Measurements from ENCODE around the gene APC2. TPM values are rescaled to one million over a fixed set of nuclear protein-coding genes. Genes with fewer than 3 reads are reported as not detected.

Gene APC2
- total RNA-seq, 2 experiments from 2014 or later: 0.02 to 0.10 TPM

GRCh38 chr19:1447944-1448343, 2.0 kb upstream of the APC2 start:
- POLR2A ChIA-PET: no interaction called here
- Mint-ChIP-seq H3K27ac (peak overlapping the region; percentile 10), H3K27me3 (peaks cover 44% of the 10 kb centered on the region), H3K4me3 (no peak overlapping the region), H3K4me1 (peaks cover 25% of the 10 kb centered on the region), H3K9me3 (no peaks in the 10 kb centered on the region), H3K36me3 (ENCODE audit: low read depth) (peaks cover 1% of the 10 kb centered on the region)
- CTCF ChIA-PET: interaction anchor here (0.7 kb wide), 1 partner anchor 243 kb away, joined by 5 read pairs; no protein-coding TSS in a partner anchor
- DNase-seq: no peak

- CTCF ChIA-PET: interaction anchor here (1.1 kb wide), 2 partner anchors 15 to 184 kb away, joined by 3 read pairs; no protein-coding TSS in a partner anchor
- Mint-ChIP-seq H3K27ac (no peak overlapping the region), H3K27me3 (peaks cover 58% of the 10 kb centered on the region), H3K4me3 (no peak overlapping the region), H3K4me1 (peaks cover 21% of the 10 kb centered on the region), H3K9me3 (no peaks in the 10 kb centered on the region), H3K36me3 (ENCODE audit: low read depth) (peaks cover 5% of the 10 kb centered on the region)
- POLR2A ChIA-PET: no interaction called here
- no peak for DNase-seq
Observed at GRCh38 chr19:1450735-1451731, 1.1 kb downstream of the APC2 start.

- Mint-ChIP-seq H3K27me3 (peaks cover 57% of the 10 kb centered on the region), H3K27ac (no peak overlapping the region), H3K4me3 (no peak overlapping the region), H3K36me3 (ENCODE audit: low read depth) (peaks cover 5% of the 10 kb centered on the region), H3K4me1 (peaks cover 19% of the 10 kb centered on the region), H3K9me3 (no peaks in the 10 kb centered on the region)
- POLR2A ChIA-PET: no interaction called here
- DNase-seq: no peak
- CTCF ChIA-PET: interaction anchor here (0.6 to 1.0 kb wide), 4 partner anchors 9 to 443 kb away, joined by 3 read pairs; no protein-coding TSS in a partner anchor
Observed at GRCh38 chr19:1451916-1452801, 2.2 kb downstream of the APC2 start.

GRCh38 chr19:1452802-1453524, 3.0 kb downstream of the APC2 start:
- POLR2A ChIA-PET: no interaction called here
- Mint-ChIP-seq H3K9me3 (no peaks in the 10 kb centered on the region), H3K27ac (no peak overlapping the region), H3K4me1 (peaks cover 17% of the 10 kb centered on the region), H3K36me3 (ENCODE audit: low read depth) (peaks cover 4% of the 10 kb centered on the region), H3K27me3 (peaks cover 55% of the 10 kb centered on the region), H3K4me3 (no peak overlapping the region)
- CTCF ChIA-PET: interaction anchor here (0.6 to 2.9 kb wide), 5 partner anchors 8 to 442 kb away, joined by 3 to 20 read pairs (median 3); no protein-coding TSS in a partner anchor
- DNase-seq: no peak

- ChIA-PET CTCF (interaction anchor here (0.6 to 2.9 kb wide), 4 partner anchors 9 to 426 kb away, joined by 3 to 20 read pairs (median 3); no protein-coding TSS in a partner anchor), POLR2A (no interaction called here)
- H3K4me3 Mint-ChIP-seq: no peak overlapping the region
- no peak for DNase-seq
- no peak overlapping the region for H3K27ac Mint-ChIP-seq
- peaks cover 17% of the 10 kb centered on the region for H3K4me1 Mint-ChIP-seq
- H3K36me3 Mint-ChIP-seq (ENCODE audit: low read depth): peaks cover 4% of the 10 kb centered on the region
- peaks cover 56% of the 10 kb centered on the region for H3K27me3 Mint-ChIP-seq
- no peaks in the 10 kb centered on the region for H3K9me3 Mint-ChIP-seq
Observed at GRCh38 chr19:1453525-1454364, 3.8 kb downstream of the APC2 start.

- Mint-ChIP-seq H3K9me3 (no peaks in the 10 kb centered on the region), H3K36me3 (ENCODE audit: low read depth) (peaks cover 4% of the 10 kb centered on the region), H3K27me3 (peaks cover 49% of the 10 kb centered on the region), H3K4me3 (no peak overlapping the region), H3K27ac (no peak overlapping the region), H3K4me1 (peaks cover 14% of the 10 kb centered on the region)
- CTCF ChIA-PET: interaction anchor here (1.1 to 2.9 kb wide), 4 partner anchors 10 to 16 kb away, joined by 3 to 20 read pairs (median 6); no protein-coding TSS in a partner anchor
- no peak for DNase-seq
- POLR2A ChIA-PET: no interaction called here
Observed at GRCh38 chr19:1455002-1455335, 5.0 kb downstream of the APC2 start.

GRCh38 chr19:1455336-1456120, 5.6 kb downstream of the APC2 start:
- Mint-ChIP-seq H3K27ac (no peak overlapping the region), H3K36me3 (ENCODE audit: low read depth) (peaks cover 4% of the 10 kb centered on the region), H3K4me1 (peaks cover 11% of the 10 kb centered on the region), H3K27me3 (peaks cover 46% of the 10 kb centered on the region), H3K9me3 (no peaks in the 10 kb centered on the region), H3K4me3 (no peak overlapping the region)
- CTCF ChIA-PET: interaction anchor here (1.1 to 2.9 kb wide), 5 partner anchors 11 to 19 kb away, joined by 3 to 20 read pairs (median 5); no protein-coding TSS in a partner anchor
- POLR2A ChIA-PET: no interaction called here
- DNase-seq: peak; percentile 63

- peaks cover 38% of the 10 kb centered on the region for H3K27me3 Mint-ChIP-seq
- CTCF ChIA-PET: interaction anchor here (1.1 to 1.8 kb wide), 4 partner anchors 15 to 135 kb away, joined by 3 to 6 read pairs (median 4); no protein-coding TSS in a partner anchor
- H3K27ac Mint-ChIP-seq: no peak overlapping the region
- POLR2A ChIA-PET: no interaction called here
- H3K9me3 Mint-ChIP-seq: no peaks in the 10 kb centered on the region
- no peak for DNase-seq
- no peak overlapping the region for H3K4me3 Mint-ChIP-seq
- H3K36me3 Mint-ChIP-seq (ENCODE audit: low read depth): peaks cover 4% of the 10 kb centered on the region
- H3K4me1 Mint-ChIP-seq: peaks cover 9% of the 10 kb centered on the region
Observed at GRCh38 chr19:1456121-1456900, 6.4 kb downstream of the APC2 start.

GRCh38 chr19:1457031-1457739, 7.3 kb downstream of the APC2 start:
- H3K4me3 Mint-ChIP-seq: no peak overlapping the region
- H3K9me3 Mint-ChIP-seq: no peaks in the 10 kb centered on the region
- ChIA-PET CTCF (interaction anchor here (1.5 to 1.6 kb wide), 2 partner anchors 15 to 134 kb away, joined by 4 read pairs; no protein-coding TSS in a partner anchor), POLR2A (interaction anchor here (0.9 kb wide), 1 partner anchor 12 kb away, joined by 3 read pairs; no protein-coding TSS in a partner anchor)
- H3K36me3 Mint-ChIP-seq (ENCODE audit: low read depth): peaks cover 4% of the 10 kb centered on the region
- H3K27ac Mint-ChIP-seq: no peak overlapping the region
- peaks cover 9% of the 10 kb centered on the region for H3K4me1 Mint-ChIP-seq
- no peak for DNase-seq
- H3K27me3 Mint-ChIP-seq: peaks cover 34% of the 10 kb centered on the region

- CTCF ChIA-PET: interaction anchor here (0.8 to 1.6 kb wide), 3 partner anchors 14 to 133 kb away, joined by 3 to 4 read pairs (median 4); no protein-coding TSS in a partner anchor
- no peak overlapping the region for H3K4me3 Mint-ChIP-seq
- H3K9me3 Mint-ChIP-seq: no peaks in the 10 kb centered on the region
- DNase-seq: no peak
- no peak overlapping the region for H3K27ac Mint-ChIP-seq
- peaks cover 30% of the 10 kb centered on the region for H3K27me3 Mint-ChIP-seq
- peaks cover 9% of the 10 kb centered on the region for H3K4me1 Mint-ChIP-seq
- peaks cover 4% of the 10 kb centered on the region for H3K36me3 Mint-ChIP-seq (ENCODE audit: low read depth)
- POLR2A ChIA-PET: interaction anchor here (0.9 kb wide), 1 partner anchor 11 kb away, joined by 3 read pairs; no protein-coding TSS in a partner anchor
Observed at GRCh38 chr19:1457892-1458291, 8.0 kb downstream of the APC2 start.
